RWPE1 (cell line): Measurements from ENCODE around the gene TMEM147.

Source experiments
- CTCF ChIA-PET: fragments of 350-600 bp; sonication (Branson Sonifier 250); formaldehyde crosslinking; extraction: SDS; loops from one replicate; lab custom pipeline; 2021; lab: Yijun Ruan, JAX
- POLR2A ChIA-PET: fragments of 400-600 bp; formaldehyde crosslinking; extraction: SDS; loops from one replicate; lab custom pipeline; 2020; ENCODE audit warnings: antibody characterized with exemption; ENCODE audit not compliant: low non-redundant PET; lab: Yijun Ruan, JAX
- DNase-seq: peaks from one replicate; pipeline ENCODE4 v3.0.0; 2012; ENCODE audit warnings: low spot score
- H3K27ac ChIP-seq: fragments of 450-650 bp; 2 replicates; pipeline ENCODE4 v1.5.1; 2017
- CTCF ChIP-seq: fragments of 450-650 bp; conservative IDR thresholded peaks from 2 replicates; pipeline ENCODE4 v1.5.1; 2017; ENCODE audit warnings: low read depth, mild to moderate bottlenecking

TMEM147 gene

GRCh38 chr19:35517342-35517741, 28.1 kb upstream of the TMEM147 start:
- no peak overlapping the region for H3K27ac ChIP-seq
- TF ChIP-seq CTCF: no peak
- DNase-seq: no peak
- CTCF ChIA-PET: interaction anchor here (1.2 kb wide), 1 partner anchor 102 kb away, joined by 3 read pairs; no protein-coding TSS in a partner anchor
- POLR2A ChIA-PET: no interaction called here

- CTCF ChIA-PET: interaction anchor here (1.3 kb wide), 1 partner anchor 8 kb away, joined by 5 read pairs; no protein-coding TSS in a partner anchor
- peak overlapping the region; percentile 9; the same call in 1 of the 2 replicates for H3K27ac ChIP-seq
- no peak for TF ChIP-seq CTCF
- POLR2A ChIA-PET: no interaction called here
- DNase-seq: peak; percentile 43
Measured at GRCh38 chr19:35518313-35518712, 27.1 kb upstream of the TMEM147 start.

- peak overlapping the region; percentile 9 for H3K27ac ChIP-seq
- no peak for TF ChIP-seq CTCF
- DNase-seq: peak; percentile 72
- POLR2A ChIA-PET: no interaction called here
- CTCF ChIA-PET: interaction anchor here (1.3 kb wide), 1 partner anchor 9 kb away, joined by 5 read pairs; no protein-coding TSS in a partner anchor
Measured at GRCh38 chr19:35519291-35519690, 26.1 kb upstream of the TMEM147 start.

GRCh38 chr19:35521124-35521743, 24.2 kb upstream of the TMEM147 start:
- no peak overlapping the region for H3K27ac ChIP-seq
- ChIA-PET POLR2A (no interaction called here), CTCF (interaction anchor here (0.6 to 2.1 kb wide), 2 partner anchors 11 to 86 kb away, joined by 3 to 7 read pairs; no protein-coding TSS in a partner anchor)
- no peak for TF ChIP-seq CTCF
- DNase-seq: no peak

- no peak for DNase-seq
- no peak for TF ChIP-seq CTCF
- ChIA-PET CTCF (no interaction called here), POLR2A (no interaction called here)
- no peak overlapping the region for H3K27ac ChIP-seq
Measured at GRCh38 chr19:35522745-35523327, 22.6 kb upstream of the TMEM147 start.

- no peak overlapping the region for H3K27ac ChIP-seq
- no peak for DNase-seq
- ChIA-PET CTCF (interaction anchor here (0.6 kb wide), 1 partner anchor 14 kb away, joined by 3 read pairs; no protein-coding TSS in a partner anchor), POLR2A (no interaction called here)
- no peak for TF ChIP-seq CTCF
Measured at GRCh38 chr19:35524181-35524837, 21.1 kb upstream of the TMEM147 start.
